ENCODE results near the gene POLG2. TPM values are rescaled to one million over a fixed set of nuclear protein-coding genes. Genes with fewer than 3 reads are reported as not detected.

The POLG2 gene
- total RNA-seq, 1 experiment from 2014 or later = 28.9 TPM

- TF ChIP-seq, protein P1, sequence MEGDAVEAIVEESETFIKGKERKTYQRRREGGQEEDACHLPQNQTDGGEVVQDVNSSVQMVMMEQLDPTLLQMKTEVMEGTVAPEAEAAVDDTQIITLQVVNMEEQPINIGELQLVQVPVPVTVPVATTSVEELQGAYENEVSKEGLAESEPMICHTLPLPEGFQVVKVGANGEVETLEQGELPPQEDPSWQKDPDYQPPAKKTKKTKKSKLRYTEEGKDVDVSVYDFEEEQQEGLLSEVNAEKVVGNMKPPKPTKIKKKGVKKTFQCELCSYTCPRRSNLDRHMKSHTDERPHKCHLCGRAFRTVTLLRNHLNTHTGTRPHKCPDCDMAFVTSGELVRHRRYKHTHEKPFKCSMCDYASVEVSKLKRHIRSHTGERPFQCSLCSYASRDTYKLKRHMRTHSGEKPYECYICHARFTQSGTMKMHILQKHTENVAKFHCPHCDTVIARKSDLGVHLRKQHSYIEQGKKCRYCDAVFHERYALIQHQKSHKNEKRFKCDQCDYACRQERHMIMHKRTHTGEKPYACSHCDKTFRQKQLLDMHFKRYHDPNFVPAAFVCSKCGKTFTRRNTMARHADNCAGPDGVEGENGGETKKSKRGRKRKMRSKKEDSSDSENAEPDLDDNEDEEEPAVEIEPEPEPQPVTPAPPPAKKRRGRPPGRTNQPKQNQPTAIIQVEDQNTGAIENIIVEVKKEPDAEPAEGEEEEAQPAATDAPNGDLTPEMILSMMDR (IDR thresholded peaks at IDR 0.05; ENCODE audit: insufficient read depth in 1 of 2, low read depth in 1 of 2, low read length in 1 of 2, severe bottlenecking in 1 of 2, unreplicated experiment in 1 of 2) = no peak
- Mint-ChIP-seq H3K27me3 (ENCODE audit: insufficient read depth, unreplicated experiment) (no peaks in the 10 kb centered on the region), H3K9me3 (ENCODE audit: unreplicated experiment) (no peaks in the 10 kb centered on the region), H3K27ac (ENCODE audit: unreplicated experiment) (no peak overlapping the region), H3K4me1 (ENCODE audit: low read depth, unreplicated experiment) (peaks cover 67% of the 10 kb centered on the region), H3K36me3 (ENCODE audit: insufficient read depth, unreplicated experiment) (peaks cover 96% of the 10 kb centered on the region), H3K4me3 (ENCODE audit: unreplicated experiment) (peak overlapping the region; percentile 55)
- Histone ChIP-seq H3K27me3 (replicated peaks; ENCODE audit: control insufficient read depth, insufficient read depth, low read length) (no peaks in the 10 kb centered on the region), H3K4me1 (peaks cover 42% of the 10 kb centered on the region), H3K36me3 (ENCODE audit: control insufficient read depth, insufficient read depth, low read length) (peaks cover 7% of the 10 kb centered on the region), H3K4me3 (ENCODE audit: low read depth, low read length) (no peak overlapping the region), H3K9me3 (no peaks in the 10 kb centered on the region)
- BruUV-seq (replicated peaks) = no TSS peak
- no peak for DNase-seq
- ChIA-PET POLR2A (no interaction called here), CTCF (interaction anchor here (0.9 kb wide), 1 partner anchor 15 kb away, joined by 3 read pairs; no protein-coding TSS in a partner anchor)
- intact Hi-C loops (cut with micrococcal nuclease; ENCODE audit: unreplicated experiment) = loop anchor here (5.0 kb wide), 1 partner anchor 193 kb away; no protein-coding TSS in a partner anchor
These were observed 3.1 kb upstream of the POLG2 start for GRCh38 chr17:64499805-64500486.

DNA sequence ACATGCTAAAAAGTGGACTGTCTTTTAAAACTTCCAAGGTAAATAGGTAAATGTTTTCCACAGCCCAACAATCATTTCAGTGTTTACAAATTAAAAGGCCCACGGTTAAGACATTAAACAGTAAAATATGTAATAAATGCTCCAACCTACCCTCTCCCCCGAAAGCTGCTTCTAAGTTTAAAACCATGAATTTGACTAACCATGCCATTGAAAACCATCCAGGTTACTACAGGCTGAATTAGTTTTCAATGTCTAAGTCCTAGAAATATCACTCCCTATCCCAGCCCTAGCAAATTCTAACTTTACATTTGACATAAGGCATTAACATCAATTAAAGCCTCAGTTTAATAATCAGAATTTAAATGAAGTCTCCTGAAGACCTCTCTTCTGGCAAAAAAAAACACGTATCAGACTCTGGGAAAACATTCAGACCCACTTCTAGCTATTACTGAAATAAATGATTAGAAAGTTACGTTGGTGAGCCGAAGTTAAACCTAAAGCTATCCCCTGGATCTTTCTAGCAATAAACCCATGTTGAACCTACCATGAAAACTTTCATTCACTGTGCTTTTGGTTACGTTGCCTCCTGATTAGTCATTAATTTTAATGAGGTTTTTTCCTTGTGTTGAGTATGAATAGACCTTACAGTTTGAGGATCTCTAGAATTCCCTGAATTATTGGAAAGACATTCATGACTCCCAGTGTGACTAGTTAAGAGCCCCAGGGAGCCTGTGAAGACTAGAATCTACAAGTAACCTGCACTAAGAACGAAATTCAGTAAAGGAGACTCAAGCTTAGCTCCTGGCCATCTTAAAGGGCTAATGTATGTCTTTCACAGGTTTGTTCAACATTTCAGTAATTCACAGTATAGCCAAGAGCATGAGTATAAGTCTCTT, 1.7 kb upstream of the POLG2 start:
- Mint-ChIP-seq H3K4me3 (ENCODE audit: unreplicated experiment) (peak overlapping the region; percentile 96), H3K27ac (ENCODE audit: unreplicated experiment) (peak overlapping the region; percentile 92), H3K27me3 (ENCODE audit: insufficient read depth, unreplicated experiment) (no peaks in the 10 kb centered on the region), H3K36me3 (ENCODE audit: insufficient read depth, unreplicated experiment) (peaks cover 95% of the 10 kb centered on the region), H3K9me3 (ENCODE audit: unreplicated experiment) (no peaks in the 10 kb centered on the region), H3K4me1 (ENCODE audit: low read depth, unreplicated experiment) (peaks cover 66% of the 10 kb centered on the region)
- Histone ChIP-seq H3K27me3 (replicated peaks; ENCODE audit: control insufficient read depth, insufficient read depth, low read length) (no peaks in the 10 kb centered on the region), H3K4me3 (ENCODE audit: low read depth, low read length) (no peak overlapping the region), H3K4me1 (peaks cover 31% of the 10 kb centered on the region), H3K36me3 (ENCODE audit: control insufficient read depth, insufficient read depth, low read length) (peaks cover 7% of the 10 kb centered on the region), H3K9me3 (no peaks in the 10 kb centered on the region)
- peak in 1 of 2 experiments; percentile 9 for DNase-seq
- no TSS peak for BruUV-seq (replicated peaks)
- TF ChIP-seq, protein P1 (IDR thresholded peaks at IDR 0.05; ENCODE audit: insufficient read depth in 1 of 2, low read depth in 1 of 2, low read length in 1 of 2, severe bottlenecking in 1 of 2, unreplicated experiment in 1 of 2) = no peak
- POLR2A ChIA-PET = interaction anchor here (0.6 to 3.0 kb wide), 3 partner anchors 7 to 276 kb away, joined by 3 to 79 read pairs (median 5); partner anchors contain the start of genes CEP95 and DDX5
- CTCF ChIA-PET = interaction anchor here (0.6 to 1.1 kb wide), 3 partner anchors 154 to 365 kb away, joined by 3 to 7 read pairs (median 3); no protein-coding TSS in a partner anchor
- intact Hi-C loops (cut with micrococcal nuclease; ENCODE audit: unreplicated experiment) = loop anchor here (5.0 kb wide), 1 partner anchor 191 kb away; no protein-coding TSS in a partner anchor

DNA sequence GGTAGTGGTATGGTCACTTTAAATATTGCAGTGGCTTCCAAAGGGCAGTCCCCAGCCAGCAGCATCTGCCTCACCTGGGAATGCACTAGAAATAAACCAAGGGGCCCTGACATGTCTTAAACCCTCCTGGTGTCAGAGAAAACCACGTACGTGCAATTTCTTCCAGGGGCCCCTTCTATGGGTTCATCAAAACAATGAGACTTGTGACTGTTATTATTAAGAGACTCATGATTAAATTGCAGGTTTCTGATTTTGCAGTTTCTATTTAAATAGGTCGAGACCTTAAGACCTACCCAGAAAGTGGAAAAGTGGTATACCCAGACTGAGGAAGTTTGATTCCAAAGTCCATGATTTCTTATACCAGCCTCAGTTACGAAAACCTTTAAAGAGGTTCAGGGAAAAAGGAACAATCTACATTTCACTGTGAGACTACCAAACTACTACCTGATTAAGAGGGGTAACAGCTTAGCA, 746 bp upstream of the POLG2 start:
- Histone ChIP-seq H3K36me3 (ENCODE audit: control insufficient read depth, insufficient read depth, low read length) (peaks cover 7% of the 10 kb centered on the region), H3K27me3 (replicated peaks; ENCODE audit: control insufficient read depth, insufficient read depth, low read length) (no peaks in the 10 kb centered on the region), H3K4me1 (peaks cover 26% of the 10 kb centered on the region), H3K9me3 (no peaks in the 10 kb centered on the region), H3K4me3 (ENCODE audit: low read depth, low read length) (peak overlapping the region; percentile 55)
- peaks cover 58% of the 10 kb centered on the region for H3K4me1 Mint-ChIP-seq (ENCODE audit: low read depth, unreplicated experiment)
- H3K27ac Mint-ChIP-seq (ENCODE audit: unreplicated experiment) = peak overlapping the region; percentile 92
- intact Hi-C loops (cut with micrococcal nuclease; ENCODE audit: unreplicated experiment) = loop anchor here (1.0 to 5.0 kb wide), 4 partner anchors 9 to 190 kb away; partner anchors contain the start of genes CEP95 and DDX5
- POLR2A ChIA-PET = interaction anchor here (0.6 to 3.0 kb wide), 3 partner anchors 8 to 215 kb away, joined by 3 to 79 read pairs (median 3); partner anchors contain the start of genes CEP95 and DDX5
- H3K4me3 Mint-ChIP-seq (ENCODE audit: unreplicated experiment) = peak overlapping the region; percentile 96
- CTCF ChIA-PET = interaction anchor here (0.6 to 1.7 kb wide), 4 partner anchors 9 to 98 kb away, joined by 3 to 10 read pairs (median 6); partner anchors contain the start of genes CEP95 and DDX5
- BruUV-seq (replicated peaks) = no TSS peak
- no peaks in the 10 kb centered on the region for H3K27me3 Mint-ChIP-seq (ENCODE audit: insufficient read depth, unreplicated experiment)
- TF ChIP-seq, protein P1 (IDR thresholded peaks at IDR 0.05; ENCODE audit: insufficient read depth in 1 of 2, low read depth in 1 of 2, low read length in 1 of 2, severe bottlenecking in 1 of 2, unreplicated experiment in 1 of 2) = peak in 1 of 2 experiments; percentile 8
- peaks cover 90% of the 10 kb centered on the region for H3K36me3 Mint-ChIP-seq (ENCODE audit: insufficient read depth, unreplicated experiment)
- H3K9me3 Mint-ChIP-seq (ENCODE audit: unreplicated experiment) = no peaks in the 10 kb centered on the region
- no peak for DNase-seq
